GM21360 (cell line): ENCODE results near the gene PTPRG.

Experiments
- ATAC-seq: cut with Tn5 transposase; IDR thresholded peaks from one replicate; pipeline ENCODE4 v1.9.1; 2021; ENCODE audit warnings: mild to moderate bottlenecking, moderate library complexity; ENCODE audit not compliant: unreplicated experiment

PTPRG gene

GRCh38 chr3:61562042-61562720 lies 810 bp downstream of the PTPRG start:
- no peak for ATAC-seq

GRCh38 chr3:61562721-61563312 lies 1.4 kb downstream of the PTPRG start:
- no peak for ATAC-seq

GRCh38 chr3:61563313-61564271 lies 2.2 kb downstream of the PTPRG start:
- no peak for ATAC-seq

- no peak for ATAC-seq
These were observed 3.2 kb downstream of the PTPRG start for GRCh38 chr3:61564395-61565059.

- no peak for ATAC-seq
These were observed 4.2 kb downstream of the PTPRG start for GRCh38 chr3:61565569-61565968.

GRCh38 chr3:61568127-61568526 lies 6.8 kb downstream of the PTPRG start:
- no peak for ATAC-seq

GRCh38 chr3:61569856-61570580 lies 8.6 kb downstream of the PTPRG start:
- ATAC-seq, result no peak

- ATAC-seq, result no peak
These were observed 9.4 kb downstream of the PTPRG start for GRCh38 chr3:61570813-61571212.

GRCh38 chr3:61571516-61572336 lies 10.4 kb downstream of the PTPRG start:
- ATAC-seq, result no peak

- no peak for ATAC-seq
These were observed 11.5 kb downstream of the PTPRG start for GRCh38 chr3:61572879-61573278.

- ATAC-seq, result no peak
These were observed 12.1 kb downstream of the PTPRG start for GRCh38 chr3:61573441-61573840.

GRCh38 chr3:61574854-61575253 lies 13.5 kb downstream of the PTPRG start:
- no peak for ATAC-seq

GRCh38 chr3:61575893-61576292 lies 14.5 kb downstream of the PTPRG start:
- no peak for ATAC-seq

- no peak for ATAC-seq
These were observed 16.4 kb downstream of the PTPRG start for GRCh38 chr3:61577760-61578159.

- ATAC-seq, result no peak
These were observed 17.4 kb downstream of the PTPRG start for GRCh38 chr3:61578667-61579367.

- no peak for ATAC-seq
These were observed 18.3 kb downstream of the PTPRG start for GRCh38 chr3:61579685-61580084.

- ATAC-seq, result no peak
These were observed 19.7 kb downstream of the PTPRG start for GRCh38 chr3:61580982-61581643.

GRCh38 chr3:61582287-61582686 lies 20.9 kb downstream of the PTPRG start:
- ATAC-seq, result no peak

- ATAC-seq, result no peak
These were observed 21.5 kb downstream of the PTPRG start for GRCh38 chr3:61582846-61583245.
